ENCODE data around the gene TM7SF2.

The TM7SF2 gene

DNA sequence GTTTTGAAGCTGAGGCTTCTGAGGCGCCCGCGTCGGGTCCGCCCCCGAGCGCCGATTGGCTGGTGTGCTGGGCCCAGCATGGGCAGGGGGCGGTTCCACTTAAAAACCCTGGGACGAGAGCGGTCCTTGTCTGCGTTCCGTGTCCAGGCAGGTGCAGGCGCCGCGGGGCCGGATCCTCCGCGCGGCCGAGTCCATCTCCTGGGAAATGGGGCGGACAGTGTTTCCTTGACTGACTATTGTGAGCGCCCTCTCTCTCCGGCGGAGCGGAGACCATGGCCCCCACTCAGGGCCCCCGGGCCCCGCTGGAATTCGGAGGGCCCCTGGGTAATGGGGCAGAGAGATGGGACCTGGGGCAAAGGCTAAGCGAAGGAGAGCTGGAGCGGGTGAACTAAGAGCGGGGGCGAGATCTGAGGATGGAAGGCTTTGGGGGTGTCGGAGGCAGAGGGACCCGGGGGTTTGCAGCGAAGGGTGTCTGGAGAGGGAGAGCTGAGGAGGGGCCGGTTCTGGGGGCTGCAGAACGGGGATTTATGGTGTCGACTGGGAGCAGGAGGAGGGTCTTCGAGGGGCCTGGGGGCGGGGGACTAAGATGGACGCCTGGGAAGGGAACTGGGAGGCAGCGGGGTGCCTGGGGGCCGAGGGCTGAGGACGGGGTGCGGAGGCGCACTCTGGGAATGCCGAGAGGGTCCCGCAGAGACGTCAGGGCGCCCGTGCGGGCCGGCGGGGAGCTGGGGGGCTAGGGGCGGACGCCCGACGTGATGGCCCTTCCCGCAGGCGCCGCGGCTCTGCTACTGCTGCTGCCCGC lies at the start of gene TM7SF2:
Gene TM7SF2 (plus strand): TSS at position 129 of the 802 bp plus-strand sequence. CDS start 144 bp downstream, at position 273.
- TF ChIP-seq, protein P1, sequence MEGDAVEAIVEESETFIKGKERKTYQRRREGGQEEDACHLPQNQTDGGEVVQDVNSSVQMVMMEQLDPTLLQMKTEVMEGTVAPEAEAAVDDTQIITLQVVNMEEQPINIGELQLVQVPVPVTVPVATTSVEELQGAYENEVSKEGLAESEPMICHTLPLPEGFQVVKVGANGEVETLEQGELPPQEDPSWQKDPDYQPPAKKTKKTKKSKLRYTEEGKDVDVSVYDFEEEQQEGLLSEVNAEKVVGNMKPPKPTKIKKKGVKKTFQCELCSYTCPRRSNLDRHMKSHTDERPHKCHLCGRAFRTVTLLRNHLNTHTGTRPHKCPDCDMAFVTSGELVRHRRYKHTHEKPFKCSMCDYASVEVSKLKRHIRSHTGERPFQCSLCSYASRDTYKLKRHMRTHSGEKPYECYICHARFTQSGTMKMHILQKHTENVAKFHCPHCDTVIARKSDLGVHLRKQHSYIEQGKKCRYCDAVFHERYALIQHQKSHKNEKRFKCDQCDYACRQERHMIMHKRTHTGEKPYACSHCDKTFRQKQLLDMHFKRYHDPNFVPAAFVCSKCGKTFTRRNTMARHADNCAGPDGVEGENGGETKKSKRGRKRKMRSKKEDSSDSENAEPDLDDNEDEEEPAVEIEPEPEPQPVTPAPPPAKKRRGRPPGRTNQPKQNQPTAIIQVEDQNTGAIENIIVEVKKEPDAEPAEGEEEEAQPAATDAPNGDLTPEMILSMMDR (IDR thresholded peaks at IDR 0.05; ENCODE audit: control insufficient read depth, insufficient read depth, low read depth, low read length, missing control alignments) = no peak
- peak within 1 kb of the TSS; percentile 50 for H3K4me3 ChIP-seq (ENCODE audit: control insufficient read depth, low read depth, low read length)
- DNase-seq (ENCODE audit: low read depth) = peak; percentile 35

DNA sequence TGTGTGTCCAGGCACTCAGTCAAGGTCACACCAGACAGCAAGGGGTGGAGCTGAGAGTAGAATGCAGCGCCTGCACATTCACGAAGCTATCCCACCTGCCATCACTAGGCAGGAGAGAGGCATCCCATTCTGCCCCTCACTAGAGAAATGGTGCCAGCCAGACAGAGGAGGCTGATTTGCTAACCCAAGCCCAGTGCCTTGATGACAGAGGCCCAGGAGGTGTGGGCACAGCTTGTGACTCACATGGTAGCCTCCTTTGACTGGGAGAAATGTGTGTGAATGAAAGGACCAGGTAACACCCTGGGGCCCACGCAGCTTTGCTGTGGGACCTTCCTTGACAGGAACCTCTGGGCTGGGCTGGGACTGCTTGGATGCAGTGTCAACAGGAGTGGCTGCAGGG lies 48.1 kb upstream of the TM7SF2 start:
- no peak overlapping the region for H3K4me3 ChIP-seq (ENCODE audit: control insufficient read depth, low read depth, low read length)
- TF ChIP-seq, protein P1 (IDR thresholded peaks at IDR 0.05; ENCODE audit: control insufficient read depth, insufficient read depth, low read depth, low read length, missing control alignments) = no peak
- no peak for DNase-seq (ENCODE audit: low read depth)

DNA sequence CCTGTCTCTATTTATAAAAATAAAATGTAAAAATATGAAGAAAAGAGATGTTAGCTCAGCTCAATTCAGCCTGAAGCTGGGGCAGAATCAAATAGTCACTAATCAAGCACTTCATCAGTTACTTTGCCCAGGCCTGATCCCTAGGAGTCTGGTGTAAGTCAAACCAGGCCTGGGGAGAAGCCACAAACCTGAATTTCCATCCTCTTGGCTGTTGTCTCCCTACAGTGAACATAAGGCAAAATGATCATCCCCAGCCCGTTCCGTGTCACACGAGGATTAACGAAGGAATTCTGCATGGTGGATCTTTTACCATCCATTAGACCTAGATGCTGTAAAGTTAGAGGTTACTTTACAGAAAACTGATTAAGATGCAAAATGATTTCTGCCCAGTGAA lies 46.8 kb upstream of the TM7SF2 start:
- TF ChIP-seq, protein P1 (IDR thresholded peaks at IDR 0.05; ENCODE audit: control insufficient read depth, insufficient read depth, low read depth, low read length, missing control alignments) = no peak
- no peak for DNase-seq (ENCODE audit: low read depth)
- H3K4me3 ChIP-seq (ENCODE audit: control insufficient read depth, low read depth, low read length) = no peak overlapping the region

DNA sequence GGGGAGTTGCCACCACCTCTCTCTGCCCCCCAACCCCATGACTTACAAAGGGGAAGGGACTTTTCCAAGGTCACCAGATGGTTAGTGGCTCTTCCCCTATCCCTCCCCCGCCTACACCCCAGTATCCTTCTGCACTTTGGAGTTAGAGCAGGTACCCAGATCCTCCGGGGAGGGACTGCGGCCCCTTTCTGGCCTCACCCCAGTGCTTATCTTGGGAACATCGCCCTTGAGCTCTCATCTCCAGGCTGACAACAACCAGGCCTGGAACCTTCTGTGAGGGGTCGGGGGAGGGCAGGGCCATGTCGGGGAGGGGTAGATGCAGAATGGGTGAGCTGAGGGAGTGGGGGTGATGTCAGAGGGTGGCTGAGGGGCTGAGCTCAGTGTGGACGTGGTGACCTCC lies 45.8 kb upstream of the TM7SF2 start:
- no peak for DNase-seq (ENCODE audit: low read depth)
- TF ChIP-seq, protein P1 (IDR thresholded peaks at IDR 0.05; ENCODE audit: control insufficient read depth, insufficient read depth, low read depth, low read length, missing control alignments) = no peak

DNA sequence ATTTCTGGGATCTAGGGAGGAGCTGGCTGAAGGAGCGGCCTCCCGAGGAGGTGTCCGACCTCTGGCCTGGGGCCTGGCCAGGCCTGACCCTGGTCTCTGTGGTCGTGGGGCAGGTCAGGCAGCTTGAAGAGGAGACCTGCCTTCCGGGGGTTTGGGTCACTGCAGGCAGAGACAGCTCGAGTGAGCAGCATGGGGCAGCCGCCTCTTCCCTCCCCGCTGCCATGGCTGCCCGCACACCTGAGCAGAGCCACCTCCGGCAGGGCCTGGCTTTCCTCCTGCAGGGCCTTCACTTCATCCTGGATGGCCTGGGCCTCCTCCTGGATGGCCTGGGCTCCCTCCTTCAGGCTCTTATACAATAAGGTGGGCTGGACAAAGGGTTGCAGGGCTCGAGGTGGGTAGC lies 45.4 kb upstream of the TM7SF2 start:
- TF ChIP-seq, protein P1 (IDR thresholded peaks at IDR 0.05; ENCODE audit: control insufficient read depth, insufficient read depth, low read depth, low read length, missing control alignments) = no peak
- H3K4me3 ChIP-seq (ENCODE audit: control insufficient read depth, low read depth, low read length) = no peak overlapping the region
- no peak for DNase-seq (ENCODE audit: low read depth)

More for the DNA sequence above, 45.8 kb upstream of the TM7SF2 start:
- H3K4me3 ChIP-seq (ENCODE audit: control insufficient read depth, low read depth, low read length) = no peak overlapping the region

DNA sequence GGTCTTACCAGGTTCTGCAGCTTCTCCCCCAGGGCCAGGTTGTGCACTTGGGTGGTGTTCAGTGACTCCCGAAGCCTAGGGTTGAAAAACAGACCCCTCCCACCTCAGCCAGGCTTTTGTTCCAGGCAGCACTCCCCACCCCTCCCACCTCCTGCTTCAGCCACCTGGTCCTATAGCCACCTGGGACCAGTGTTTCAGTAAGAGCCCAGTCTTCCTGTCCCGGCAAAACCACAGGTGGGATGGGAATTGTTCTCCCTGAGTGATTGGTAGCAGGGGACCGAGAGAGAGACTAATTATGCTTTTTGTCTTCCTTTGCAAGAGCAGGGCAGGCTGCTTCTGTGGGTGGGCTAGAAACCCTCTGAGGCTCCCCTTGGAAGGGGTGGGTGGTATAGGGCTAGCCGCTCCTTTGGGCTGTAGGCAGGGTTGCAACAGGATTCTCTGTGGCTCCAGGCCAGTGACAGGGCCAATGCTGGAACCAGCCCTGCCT lies 44.8 kb upstream of the TM7SF2 start:
- TF ChIP-seq, protein P1 (IDR thresholded peaks at IDR 0.05; ENCODE audit: control insufficient read depth, insufficient read depth, low read depth, low read length, missing control alignments) = no peak
- no peak overlapping the region for H3K4me3 ChIP-seq (ENCODE audit: control insufficient read depth, low read depth, low read length)
- DNase-seq (ENCODE audit: low read depth) = no peak

All from AG09309 (cell line).